Fibroblast of skin of abdomen (primary cell): ENCODE data around the gene LMNB1.
"Not testable (repeated sequence)": the region's sequence is repeated elsewhere in the genome, so short reads cannot be mapped to it uniquely, and the experiment has no call there.

ENCODE experiments used
- DNase-seq: peaks from one replicate; pipeline ENCODE4 v3.0.0-alpha.2; 2013

Gene LMNB1

DNA sequence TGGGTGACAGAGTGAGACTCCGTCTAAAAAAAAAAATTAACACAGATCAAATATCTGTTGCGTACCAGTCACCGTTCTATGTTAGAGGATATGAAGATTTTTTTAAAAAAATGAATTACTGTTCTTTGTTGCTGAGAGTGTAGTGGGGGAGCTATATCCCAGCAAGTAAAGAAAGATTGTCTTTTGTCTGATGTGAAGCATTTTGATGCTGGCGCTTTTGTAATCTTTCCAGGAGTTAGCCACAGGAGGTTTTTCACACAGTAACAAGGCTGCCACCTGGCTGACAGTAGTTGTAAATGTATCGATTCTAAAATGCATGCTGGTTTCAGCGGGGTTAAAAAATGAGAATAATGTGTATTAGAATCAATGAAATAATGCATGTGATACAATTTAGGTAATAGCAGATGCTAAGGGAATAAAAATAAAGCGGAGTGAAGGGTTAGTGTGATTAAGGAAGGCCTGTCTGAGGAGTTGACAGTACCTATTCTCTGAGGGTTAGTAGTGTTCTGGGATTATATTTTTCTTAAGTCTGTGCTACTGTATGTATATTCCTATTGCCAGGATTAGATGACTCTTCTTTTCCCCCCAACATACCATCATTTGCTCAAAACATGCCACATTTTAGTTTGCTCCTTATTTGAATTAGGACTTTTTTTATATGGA, 3.4 kb downstream of the LMNB1 start:
- DNase-seq: peak; percentile 82

- not testable (repeated sequence) for DNase-seq
Observed at GRCh38 chr5:126788409-126788808, 11.5 kb downstream of the LMNB1 start.

DNA sequence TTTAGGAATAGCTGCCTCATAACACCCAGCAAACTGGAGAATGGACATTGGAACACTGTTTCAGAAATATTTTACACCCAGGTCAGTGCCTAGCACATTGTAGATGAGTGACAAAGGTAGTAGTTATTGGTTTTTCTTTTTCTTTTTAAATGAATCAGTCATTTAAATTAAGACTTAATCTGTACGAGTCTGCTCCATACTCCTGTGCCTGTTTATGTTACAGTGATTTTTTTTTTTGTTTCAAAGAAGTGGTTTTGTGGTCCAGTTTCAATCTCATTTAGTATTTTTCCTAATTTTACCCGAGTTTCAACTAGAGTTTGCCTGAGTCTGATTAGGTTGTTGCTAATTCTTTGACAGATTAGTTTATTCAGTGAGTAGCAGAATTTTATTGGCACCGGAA, 16.2 kb downstream of the LMNB1 start:
- DNase-seq: no peak

DNA sequence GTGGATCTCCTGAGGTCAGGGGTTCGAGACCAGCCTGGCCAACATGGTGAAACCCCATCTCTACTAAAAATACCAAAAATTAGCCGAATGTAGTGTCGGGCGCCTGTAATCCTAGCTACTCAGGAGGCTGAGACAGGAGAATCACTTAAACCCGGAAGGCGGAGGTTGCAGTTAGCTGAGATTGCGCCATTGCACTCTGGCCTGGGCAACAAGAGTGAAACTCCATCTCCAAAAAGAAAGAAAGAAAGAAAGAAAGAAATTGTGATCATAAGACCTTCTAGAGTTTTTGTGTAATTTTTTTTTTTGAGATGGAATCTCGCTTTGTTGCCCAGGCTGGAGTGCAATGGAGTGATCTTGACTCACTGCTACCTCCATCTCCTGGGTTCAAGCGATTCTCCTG, 16.7 kb downstream of the LMNB1 start:
- not testable (repeated sequence) for DNase-seq

DNA sequence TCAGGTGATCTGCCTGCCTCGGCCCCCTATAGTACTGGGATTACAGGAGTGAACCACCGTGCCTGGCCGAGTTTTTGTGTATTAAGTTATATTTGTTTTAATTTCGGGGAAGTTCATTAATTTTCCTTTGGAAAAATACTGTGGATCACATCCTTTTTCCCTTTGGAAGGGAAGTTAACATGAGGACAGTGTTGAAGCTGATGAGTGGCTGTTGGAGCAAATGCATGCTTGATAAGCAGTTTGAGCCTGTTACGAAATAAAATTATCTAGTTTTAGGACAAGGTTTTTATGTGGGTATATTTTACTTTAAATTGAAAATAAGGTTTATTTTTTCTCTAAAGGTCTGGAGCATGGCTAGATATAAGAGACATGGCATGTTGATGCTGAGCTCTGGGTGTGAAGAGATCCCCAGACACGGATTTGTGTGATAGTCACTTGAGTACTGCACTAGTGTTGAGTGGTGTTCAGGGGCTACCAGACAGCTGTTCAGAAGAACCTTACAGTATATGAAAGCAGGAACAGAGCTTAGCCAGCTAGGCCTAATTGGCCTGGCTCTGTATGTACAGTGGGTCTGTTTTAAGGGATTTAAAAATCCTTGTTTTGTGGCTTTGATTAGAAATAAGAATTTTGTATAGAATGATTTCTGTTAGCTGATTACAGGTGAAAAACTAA, 17.4 kb downstream of the LMNB1 start:
- DNase-seq: no peak

DNA sequence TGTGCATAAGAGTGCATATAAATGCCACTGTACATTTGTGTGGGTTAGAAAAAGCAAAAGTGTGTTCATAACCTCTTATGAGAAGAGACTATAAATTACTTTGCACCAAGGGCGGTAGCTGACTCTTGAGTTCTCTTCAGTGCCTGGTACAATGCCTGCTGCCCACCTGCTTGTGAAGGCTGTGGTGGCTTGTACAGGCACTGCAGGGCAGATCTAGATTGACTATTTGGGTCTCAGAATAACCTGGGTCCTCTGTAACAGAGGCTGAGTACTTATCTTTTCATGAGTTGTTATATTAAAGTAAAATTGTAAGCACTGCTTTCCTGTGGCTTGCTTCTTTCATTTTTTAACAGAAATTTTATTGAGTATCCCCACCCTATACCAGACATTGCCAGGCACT, 22.8 kb downstream of the LMNB1 start:
- no peak for DNase-seq

DNA sequence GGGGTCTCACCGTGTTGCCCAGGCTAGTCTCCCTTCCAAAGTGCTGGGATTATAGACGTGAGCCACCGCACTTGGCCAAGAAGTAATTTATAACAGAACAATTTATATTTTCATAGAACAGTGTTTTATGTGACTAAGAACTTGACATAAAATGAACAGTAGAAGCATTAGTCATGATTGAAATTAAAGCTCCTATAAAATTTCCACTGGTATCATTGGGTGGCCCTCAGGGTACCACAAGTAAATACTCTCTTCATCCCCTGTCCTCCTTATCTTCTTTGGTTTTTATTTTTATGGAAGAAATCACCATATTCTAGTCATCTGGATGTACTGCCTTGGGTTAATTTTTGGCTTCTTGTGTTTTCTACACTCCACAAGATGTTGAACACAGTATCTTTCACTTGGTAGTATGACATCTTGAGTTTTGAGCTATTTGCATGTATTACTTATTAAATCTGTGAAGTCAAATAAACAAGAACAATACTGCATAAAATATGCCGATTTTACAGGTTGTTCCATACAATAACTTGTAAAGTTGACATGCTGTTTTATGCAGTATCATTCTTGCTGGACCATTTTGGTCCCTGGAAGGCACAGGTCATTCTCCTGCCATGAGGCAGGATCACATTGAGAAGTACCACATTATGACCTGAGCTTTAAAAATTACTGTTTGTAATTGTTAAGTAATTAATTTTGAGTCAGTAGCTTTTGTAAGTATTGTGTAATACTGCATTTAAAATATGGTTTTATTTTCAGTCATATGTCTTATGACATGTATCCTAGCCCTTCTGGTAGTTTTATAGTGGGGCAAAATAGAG, 24.4 kb downstream of the LMNB1 start:
- DNase-seq: no peak

- peak; percentile 63 for DNase-seq
Observed at GRCh38 chr5:126801992-126802294, 25.0 kb downstream of the LMNB1 start.

DNA sequence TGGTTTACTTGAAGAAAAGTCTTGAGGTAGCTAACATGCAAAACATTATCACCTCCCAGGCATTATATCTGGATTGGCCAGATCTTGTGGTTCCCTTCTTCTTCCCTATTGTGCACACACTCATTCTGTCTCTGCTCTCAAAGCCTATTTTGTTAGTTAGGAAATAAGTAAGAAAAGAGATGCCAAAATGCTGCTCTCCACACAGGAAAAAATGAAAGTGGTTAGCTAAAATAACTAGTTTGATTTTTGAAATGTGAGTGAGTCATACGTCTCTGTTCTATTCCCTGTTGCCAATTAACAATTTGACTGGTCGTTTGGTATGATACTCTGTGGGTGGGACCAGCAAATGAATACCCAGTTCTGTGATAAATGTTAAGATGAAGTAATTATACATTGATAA, 28.1 kb downstream of the LMNB1 start:
- DNase-seq: peak; percentile 70

DNA sequence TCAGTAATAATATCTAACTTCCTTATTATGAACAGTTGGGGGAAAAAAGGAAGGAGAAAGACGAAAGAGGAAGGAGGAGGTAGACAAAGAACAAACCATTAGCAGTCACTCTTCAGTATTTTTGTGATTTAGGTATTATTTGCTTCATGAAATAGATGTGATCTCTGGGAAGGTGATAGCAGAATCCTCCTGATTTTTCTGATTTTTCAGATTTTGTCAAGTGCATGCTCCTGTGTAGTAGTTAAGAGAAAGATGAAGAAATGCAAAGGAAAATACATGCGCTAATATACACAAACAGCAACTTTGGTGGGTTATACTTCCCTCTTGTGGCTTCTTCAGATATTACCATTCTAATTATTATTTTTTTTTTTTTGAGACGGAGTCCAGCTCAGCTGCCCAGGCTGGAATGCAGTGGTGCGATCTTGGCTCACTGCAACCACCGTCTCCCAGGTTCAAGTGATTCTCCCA, 31.6 kb downstream of the LMNB1 start:
- peak; percentile 43 for DNase-seq

DNA sequence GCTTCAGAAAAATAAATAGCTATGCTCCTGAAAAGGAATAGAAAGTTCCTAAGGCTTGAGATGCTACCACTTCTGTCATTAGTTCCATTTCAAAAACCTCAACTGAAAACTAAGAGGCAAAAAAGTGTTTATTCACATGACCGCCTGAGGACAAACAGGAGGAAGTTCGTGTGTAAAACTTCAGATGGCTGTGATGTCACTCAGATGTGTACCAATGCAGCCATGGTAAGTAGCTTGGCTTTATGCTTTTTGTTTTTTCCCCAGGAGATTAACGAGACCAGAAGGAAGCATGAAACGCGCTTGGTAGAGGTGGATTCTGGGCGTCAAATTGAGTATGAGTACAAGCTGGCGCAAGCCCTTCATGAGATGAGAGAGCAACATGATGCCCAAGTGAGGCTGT, 33.0 kb downstream of the LMNB1 start:
- no peak for DNase-seq

- DNase-seq: no peak
Observed at GRCh38 chr5:126810596-126811380, 33.9 kb downstream of the LMNB1 start.

GRCh38 chr5:126811515-126812198, 34.7 kb downstream of the LMNB1 start:
- peak; percentile 29 for DNase-seq

DNA sequence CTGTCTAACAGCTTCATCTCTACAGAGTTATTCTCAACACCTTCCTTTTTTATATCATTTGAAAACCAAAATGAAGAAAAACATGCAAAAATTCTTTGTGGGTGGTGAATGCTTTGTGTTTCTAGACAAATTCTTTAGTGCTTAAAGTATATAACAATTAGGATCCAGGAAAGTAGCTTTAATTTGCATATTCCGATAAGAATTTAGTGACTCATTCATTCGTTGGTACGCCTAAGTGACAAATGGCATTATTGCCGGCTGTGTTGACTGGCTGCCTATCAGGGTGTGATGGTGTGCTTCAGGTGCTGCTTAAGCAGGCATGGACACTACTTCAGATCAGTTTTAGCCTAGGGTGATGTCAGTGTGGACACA, 35.2 kb downstream of the LMNB1 start:
- DNase-seq: no peak

DNA sequence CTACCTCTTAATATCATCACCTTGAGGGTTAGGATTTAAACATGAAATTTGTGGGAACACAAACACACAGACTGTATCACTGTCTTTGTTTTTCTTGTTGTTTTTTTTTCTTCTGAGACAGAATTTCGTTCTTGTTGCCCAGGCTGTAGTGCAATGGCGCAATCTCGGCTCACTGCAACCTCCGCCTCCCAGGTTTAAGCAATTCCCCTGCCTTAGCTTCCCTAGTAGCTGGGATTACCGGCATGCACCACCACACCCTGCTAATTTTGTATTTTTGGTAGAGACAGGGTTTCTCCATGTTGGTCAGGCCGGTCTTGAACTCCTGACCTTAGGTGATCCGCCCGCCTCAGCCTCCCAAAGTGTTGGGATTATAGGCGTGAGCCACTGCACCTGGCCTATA, 36.9 kb downstream of the LMNB1 start:
- DNase-seq: not testable (repeated sequence)

DNA sequence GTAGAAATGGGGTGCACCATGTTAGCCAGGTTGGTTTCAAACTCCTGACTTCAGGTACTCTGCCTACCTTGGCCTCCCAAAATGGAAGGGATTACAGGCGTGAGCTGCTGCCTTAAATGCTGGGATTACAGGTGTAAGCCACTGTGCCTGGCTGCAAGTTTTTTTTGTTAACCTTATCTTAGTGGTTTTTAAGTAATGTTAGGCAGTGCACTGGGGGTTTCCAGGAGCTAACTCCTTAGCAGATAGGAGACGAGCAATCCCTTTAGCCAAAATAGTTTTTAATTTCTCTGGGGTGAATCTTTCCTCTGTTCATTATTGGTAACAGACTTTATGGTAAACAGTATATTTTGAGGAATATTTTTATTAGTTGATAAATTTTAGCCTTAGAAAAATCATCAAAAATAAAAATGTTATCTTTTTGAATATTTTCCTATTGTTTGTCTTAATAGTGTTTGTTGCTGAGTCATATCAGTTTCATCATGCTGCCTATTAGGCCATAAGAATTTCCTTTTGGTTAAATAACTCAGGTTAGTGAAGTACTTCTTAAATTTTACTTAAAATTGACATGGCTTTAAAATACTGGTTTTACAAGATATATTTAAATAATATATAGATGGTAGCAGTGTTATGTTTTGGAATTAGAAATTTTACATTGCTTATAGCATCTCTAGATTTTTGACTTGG, 37.9 kb downstream of the LMNB1 start:
- DNase-seq: peak; percentile 13

GRCh38 chr5:126816649-126817048, 39.7 kb downstream of the LMNB1 start:
- no peak for DNase-seq

DNA sequence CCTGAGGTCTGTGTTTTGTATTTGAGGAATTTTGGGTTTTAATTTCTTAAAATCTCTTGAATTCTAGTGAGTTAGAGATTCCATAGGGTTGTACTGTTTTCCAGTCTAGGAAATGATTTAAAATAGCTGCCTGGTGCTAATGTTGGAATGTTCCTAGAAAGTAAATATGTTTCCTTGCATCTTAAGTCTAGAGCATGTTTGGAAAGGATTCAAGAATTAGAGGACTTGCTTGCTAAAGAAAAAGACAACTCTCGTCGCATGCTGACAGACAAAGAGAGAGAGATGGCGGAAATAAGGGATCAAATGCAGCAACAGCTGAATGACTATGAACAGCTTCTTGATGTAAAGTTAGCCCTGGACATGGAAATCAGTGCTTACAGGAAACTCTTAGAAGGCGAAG, 41.8 kb downstream of the LMNB1 start:
- DNase-seq: no peak

GRCh38 chr5:126819253-126819652, 42.3 kb downstream of the LMNB1 start:
- no peak for DNase-seq

DNA sequence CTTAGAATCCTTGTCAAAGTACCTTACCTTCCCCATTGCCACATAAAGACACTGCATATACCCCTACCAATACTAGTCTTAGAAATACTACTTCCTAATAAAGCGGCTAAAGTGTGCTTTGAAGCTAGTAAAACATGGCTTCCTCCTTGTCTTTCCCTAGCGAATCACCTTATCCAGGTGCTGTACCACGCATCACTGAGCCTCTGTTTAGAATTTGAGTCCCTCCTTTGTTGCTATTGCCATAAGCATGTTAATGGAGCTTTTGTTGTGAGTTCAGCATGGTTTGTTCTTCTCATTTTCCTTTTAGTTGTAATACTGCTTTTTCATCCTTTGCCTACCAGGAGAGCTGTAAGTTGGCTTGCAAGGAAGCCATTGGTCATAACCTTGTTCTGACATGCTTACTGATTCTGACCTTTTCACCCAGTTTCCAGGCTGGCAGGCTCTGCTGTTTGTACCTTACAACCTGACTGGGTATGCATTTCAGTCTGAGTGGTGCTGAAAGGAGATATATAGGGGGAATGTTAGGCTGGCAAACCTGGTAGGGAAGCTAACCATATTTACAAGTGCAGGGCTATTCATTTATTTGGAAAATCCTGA, 49.8 kb downstream of the LMNB1 start:
- no peak for DNase-seq

GRCh38 chr5:126829098-126829497, 52.2 kb downstream of the LMNB1 start:
- no peak for DNase-seq
